ENCODE data around the gene NRXN3. TPM values are rescaled to one million over a fixed set of nuclear protein-coding genes. Genes with fewer than 3 reads are reported as not detected.

NRXN3 gene
- total and polyA plus RNA-seq, 2 experiments from 2014 or later = 1.0 to 1.8 TPM

DNA sequence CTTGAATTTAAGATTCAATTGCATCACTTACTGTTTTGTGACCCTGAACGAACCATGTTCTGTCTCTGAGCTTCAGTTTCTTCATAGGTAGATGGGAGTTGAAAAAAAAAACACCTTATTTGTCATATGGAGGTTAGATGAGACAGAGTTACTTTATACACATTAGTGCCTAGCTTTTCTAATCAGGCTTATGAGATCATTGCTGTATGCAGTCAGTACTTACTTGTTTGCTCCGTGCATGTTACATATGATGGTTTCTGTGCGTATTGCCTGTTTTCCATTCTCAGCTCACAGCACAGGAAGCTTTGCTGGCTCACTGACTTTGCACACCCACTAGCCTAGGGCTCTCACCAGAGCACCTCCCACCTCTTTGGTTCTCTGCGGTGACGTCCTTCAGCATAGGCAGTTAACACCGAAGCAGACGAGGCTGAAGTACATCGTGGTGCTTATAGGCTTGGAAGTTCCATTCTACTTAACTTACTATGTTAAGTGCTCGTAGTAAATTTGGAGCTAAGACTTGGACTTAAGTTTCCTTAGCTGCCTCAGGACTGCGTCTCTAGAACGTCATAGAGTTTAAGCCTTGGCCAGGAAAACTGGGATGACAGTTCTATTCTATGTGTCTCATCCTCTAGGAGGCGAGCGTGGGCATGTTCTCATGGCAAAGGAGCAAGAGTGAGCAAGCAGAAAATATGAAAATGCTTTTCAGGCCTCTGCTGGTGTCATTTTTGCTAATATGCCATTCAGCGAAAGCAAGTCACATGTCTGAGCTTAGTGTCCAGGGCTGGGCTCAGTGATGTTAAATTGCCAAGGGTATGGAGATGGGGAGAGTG, 57.3 kb downstream of the NRXN3 start:
- Histone ChIP-seq H3K4me2 (no peak overlapping the region), H3F3A (replicated peaks; ENCODE audit: low read depth) (no peaks in the 10 kb centered on the region), H3K9me2 (ENCODE audit: insufficient read depth) (no peaks in the 10 kb centered on the region), H3K27ac (ENCODE audit: low read depth) (no peak overlapping the region), H3K36me3 (ENCODE audit: insufficient read depth) (no peaks in the 10 kb centered on the region), H2AFZ (no peak overlapping the region), H3K4me3 (no peak overlapping the region), H3K27me3 (ENCODE audit: insufficient read depth) (no peaks in the 10 kb centered on the region), H3K4me1 (ENCODE audit: insufficient read depth) (no peaks in the 10 kb centered on the region), H4K20me1 (replicated peaks; ENCODE audit: insufficient read depth) (no peaks in the 10 kb centered on the region), H3K79me2 (replicated peaks; ENCODE audit: insufficient read depth) (no peaks in the 10 kb centered on the region)
- TF ChIP-seq STAT1 (IDR thresholded peaks at IDR 0.05; ENCODE audit: unreplicated experiment) = no peak
- TF ChIP-seq, protein P1, sequence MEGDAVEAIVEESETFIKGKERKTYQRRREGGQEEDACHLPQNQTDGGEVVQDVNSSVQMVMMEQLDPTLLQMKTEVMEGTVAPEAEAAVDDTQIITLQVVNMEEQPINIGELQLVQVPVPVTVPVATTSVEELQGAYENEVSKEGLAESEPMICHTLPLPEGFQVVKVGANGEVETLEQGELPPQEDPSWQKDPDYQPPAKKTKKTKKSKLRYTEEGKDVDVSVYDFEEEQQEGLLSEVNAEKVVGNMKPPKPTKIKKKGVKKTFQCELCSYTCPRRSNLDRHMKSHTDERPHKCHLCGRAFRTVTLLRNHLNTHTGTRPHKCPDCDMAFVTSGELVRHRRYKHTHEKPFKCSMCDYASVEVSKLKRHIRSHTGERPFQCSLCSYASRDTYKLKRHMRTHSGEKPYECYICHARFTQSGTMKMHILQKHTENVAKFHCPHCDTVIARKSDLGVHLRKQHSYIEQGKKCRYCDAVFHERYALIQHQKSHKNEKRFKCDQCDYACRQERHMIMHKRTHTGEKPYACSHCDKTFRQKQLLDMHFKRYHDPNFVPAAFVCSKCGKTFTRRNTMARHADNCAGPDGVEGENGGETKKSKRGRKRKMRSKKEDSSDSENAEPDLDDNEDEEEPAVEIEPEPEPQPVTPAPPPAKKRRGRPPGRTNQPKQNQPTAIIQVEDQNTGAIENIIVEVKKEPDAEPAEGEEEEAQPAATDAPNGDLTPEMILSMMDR (conservative IDR thresholded peaks at IDR 0.05; ENCODE audit: low read depth in 2 of 2) = peak; percentile 49 to 58
- DNase-seq (ENCODE audit: low spot score) (peak; percentile 55), ATAC-seq (peak; percentile 74)
- H3K27ac Mint-ChIP-seq = peak overlapping the region; percentile 81
- H3K36me3 Mint-ChIP-seq (ENCODE audit: low read depth) = peaks cover 2% of the 10 kb centered on the region; the same call in 2 of the 3 replicates
- no peaks in the 10 kb centered on the region; the same call in 2 of the 3 replicates for H3K9me3 Mint-ChIP-seq
- no peak overlapping the region for H3K4me3 Mint-ChIP-seq
- peaks cover 2% of the 10 kb centered on the region; the same call in 2 of the 3 replicates for H3K4me1 Mint-ChIP-seq
- peaks cover 2% of the 10 kb centered on the region for H3K27me3 Mint-ChIP-seq (ENCODE audit: insufficient read depth, low read depth, poor library complexity)

DNA sequence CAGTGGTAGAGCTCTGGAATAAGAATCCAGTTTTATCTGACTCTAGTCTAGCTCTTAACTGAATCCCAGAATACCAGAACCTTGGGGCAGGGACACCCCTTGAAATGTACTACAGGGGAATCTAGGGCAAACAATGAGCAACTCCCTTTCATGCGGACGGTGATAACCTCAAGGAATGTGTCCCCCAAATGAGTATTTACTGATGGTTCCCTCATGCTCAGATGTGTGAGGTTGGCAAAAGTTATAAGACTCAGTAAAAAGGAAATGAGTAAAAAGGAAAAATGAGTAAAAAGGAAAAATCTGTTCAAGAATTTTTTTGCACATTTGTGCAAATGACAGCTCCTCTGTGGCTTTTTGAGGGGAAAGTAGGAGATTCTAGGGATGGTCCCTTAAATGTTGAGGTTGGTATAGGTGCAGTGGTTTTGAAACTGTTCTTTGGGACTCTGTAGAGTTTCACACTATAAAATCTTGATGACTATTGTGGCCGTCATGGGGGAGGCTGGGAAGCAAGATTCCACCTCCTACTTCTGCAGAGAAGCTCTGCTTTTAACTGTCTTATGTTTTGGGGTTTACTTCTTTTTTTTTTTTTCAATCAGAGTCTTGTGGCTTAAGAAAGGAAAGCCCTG, 58.6 kb downstream of the NRXN3 start:
- Histone ChIP-seq H3K36me3 (ENCODE audit: insufficient read depth) (no peaks in the 10 kb centered on the region), H3F3A (replicated peaks; ENCODE audit: low read depth) (no peaks in the 10 kb centered on the region), H3K4me1 (ENCODE audit: insufficient read depth) (no peaks in the 10 kb centered on the region), H3K4me3 (no peak overlapping the region), H3K4me2 (no peak overlapping the region), H4K20me1 (replicated peaks; ENCODE audit: insufficient read depth) (no peaks in the 10 kb centered on the region), H3K27me3 (ENCODE audit: insufficient read depth) (no peaks in the 10 kb centered on the region), H3K79me2 (replicated peaks; ENCODE audit: insufficient read depth) (no peaks in the 10 kb centered on the region), H2AFZ (no peak overlapping the region), H3K27ac (ENCODE audit: low read depth) (no peak overlapping the region), H3K9me2 (ENCODE audit: insufficient read depth) (no peaks in the 10 kb centered on the region)
- Mint-ChIP-seq H3K36me3 (ENCODE audit: low read depth) (peaks cover 2% of the 10 kb centered on the region; the same call in 2 of the 3 replicates), H3K27me3 (ENCODE audit: insufficient read depth, low read depth, poor library complexity) (peaks cover 2% of the 10 kb centered on the region), H3K4me3 (no peak overlapping the region), H3K27ac (no peak overlapping the region), H3K9me3 (no peaks in the 10 kb centered on the region; the same call in 2 of the 3 replicates), H3K4me1 (peaks cover 2% of the 10 kb centered on the region; the same call in 2 of the 3 replicates)
- no peak for ATAC-seq
- DNase-seq (ENCODE audit: low spot score) = no peak
- no peak for TF ChIP-seq NANOG (IDR thresholded peaks at IDR 0.05; ENCODE audit: borderline replicate concordance)
- no peak for TF ChIP-seq ZNF114 (CRISPR knock-in tag; IDR thresholded peaks at IDR 0.05)
- TF ChIP-seq, protein P2, sequence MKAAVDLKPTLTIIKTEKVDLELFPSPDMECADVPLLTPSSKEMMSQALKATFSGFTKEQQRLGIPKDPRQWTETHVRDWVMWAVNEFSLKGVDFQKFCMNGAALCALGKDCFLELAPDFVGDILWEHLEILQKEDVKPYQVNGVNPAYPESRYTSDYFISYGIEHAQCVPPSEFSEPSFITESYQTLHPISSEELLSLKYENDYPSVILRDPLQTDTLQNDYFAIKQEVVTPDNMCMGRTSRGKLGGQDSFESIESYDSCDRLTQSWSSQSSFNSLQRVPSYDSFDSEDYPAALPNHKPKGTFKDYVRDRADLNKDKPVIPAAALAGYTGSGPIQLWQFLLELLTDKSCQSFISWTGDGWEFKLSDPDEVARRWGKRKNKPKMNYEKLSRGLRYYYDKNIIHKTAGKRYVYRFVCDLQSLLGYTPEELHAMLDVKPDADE (IDR thresholded peaks at IDR 0.05) = no peak
- no peak for TF ChIP-seq EZH2phosphoT487 (IDR thresholded peaks at IDR 0.05; ENCODE audit: unreplicated experiment)
- TF ChIP-seq EZH2 (IDR thresholded peaks at IDR 0.05; ENCODE audit: low read depth, unreplicated experiment) = no peak
- TF ChIP-seq ZNF331 (CRISPR knock-in tag; IDR thresholded peaks at IDR 0.05; ENCODE audit: low read depth) = no peak
- no peak for TF ChIP-seq JUNB (IDR thresholded peaks at IDR 0.05; ENCODE audit: unreplicated experiment)
- TF ChIP-seq, protein P1 (conservative IDR thresholded peaks at IDR 0.05; ENCODE audit: low read depth in 2 of 2) = no peak

All from GM23338 (cell line).